ENCODE measurements around the gene POC1A. TPM values are rescaled to one million over a fixed set of nuclear protein-coding genes. Genes with fewer than 3 reads are reported as not detected.

The POC1A gene
- total and polyA plus RNA-seq, 10 of the 15 experiments (the other 5 are each of a cell fraction or from before 2014, with no cell fraction given): 8.5 to 49.8 (median 23.5) TPM

GRCh38 chr3:52067526-52067925 lies 86.7 kb downstream of the POC1A start:
- Histone ChIP-seq H3K79me2 (ENCODE audit: control insufficient read depth, insufficient read depth, low read length) (no peaks in the 10 kb centered on the region), H3K9me3 (replicated peaks; ENCODE audit: control insufficient read depth, insufficient read depth, low read length) (no peaks in the 10 kb centered on the region), H4K20me1 (ENCODE audit: control insufficient read depth, insufficient read depth) (no peaks in the 10 kb centered on the region), H3K36me3 (ENCODE audit: control insufficient read depth in 2 of 2, insufficient read depth in 2 of 2, low read length in 1 of 2) (no peaks in the 10 kb centered on the region; a peak in 1 of 4 replicates), H3K9ac (ENCODE audit: control insufficient read depth, insufficient read depth, low read length) (no peak overlapping the region), H3K4me3 (no peak overlapping the region), H2AFZ (ENCODE audit: control insufficient read depth, low read depth, low read length) (no peak overlapping the region), H3K4me1 (ENCODE audit: control insufficient read depth, insufficient read depth, low read length) (peaks cover 6% of the 10 kb centered on the region), H3K27ac (ENCODE audit: control insufficient read depth, insufficient read depth) (no peak overlapping the region), H3K27me3 (replicated peaks in 1 of 2; ENCODE audit: control insufficient read depth in 2 of 2, insufficient read depth in 2 of 2, low read length in 1 of 2) (no peaks in the 10 kb centered on the region), H3K4me2 (ENCODE audit: control insufficient read depth, insufficient read depth) (no peak overlapping the region)
- ChIA-PET CTCF (no interaction called here), SMC1A (ENCODE audit: uncharacterized antibody, unreplicated experiment) (no interaction called here), POLR2A (no interaction called here), RAD21 (ENCODE audit: unreplicated experiment) (no interaction called here)
- TF ChIP-seq CTCF (IDR thresholded peaks at IDR 0.05 in 2 of 3, conservative IDR thresholded peaks at IDR 0.05 in 1 of 3; ENCODE audit: control insufficient read depth in 2 of 3, extremely low read depth in 1 of 3, insufficient read depth in 1 of 3, low read depth in 3 of 3, low read length in 3 of 3) (no peak), NR2C1 (IDR thresholded peaks at IDR 0.05) (no peak), CREB1 (IDR thresholded peaks at IDR 0.05; ENCODE audit: low read depth) (no peak), PKNOX1 (IDR thresholded peaks at IDR 0.05) (no peak), SIX5 (IDR thresholded peaks at IDR 0.05; ENCODE audit: low read depth, low read length, severe bottlenecking) (no peak), TARDBP (IDR thresholded peaks at IDR 0.05; ENCODE audit: borderline replicate concordance) (no peak), RELA (IDR thresholded peaks at IDR 0.05; ENCODE audit: borderline replicate concordance, partially characterized antibody) (no peak), FOS (IDR thresholded peaks at IDR 0.05; ENCODE audit: borderline replicate concordance, extremely low read depth, insufficient read length) (no peak), SMAD1 (IDR thresholded peaks at IDR 0.05; ENCODE audit: low read depth, partially characterized antibody) (no peak), HCFC1 (IDR thresholded peaks at IDR 0.05; ENCODE audit: low read length) (no peak)
- TF ChIP-seq, protein P1, sequence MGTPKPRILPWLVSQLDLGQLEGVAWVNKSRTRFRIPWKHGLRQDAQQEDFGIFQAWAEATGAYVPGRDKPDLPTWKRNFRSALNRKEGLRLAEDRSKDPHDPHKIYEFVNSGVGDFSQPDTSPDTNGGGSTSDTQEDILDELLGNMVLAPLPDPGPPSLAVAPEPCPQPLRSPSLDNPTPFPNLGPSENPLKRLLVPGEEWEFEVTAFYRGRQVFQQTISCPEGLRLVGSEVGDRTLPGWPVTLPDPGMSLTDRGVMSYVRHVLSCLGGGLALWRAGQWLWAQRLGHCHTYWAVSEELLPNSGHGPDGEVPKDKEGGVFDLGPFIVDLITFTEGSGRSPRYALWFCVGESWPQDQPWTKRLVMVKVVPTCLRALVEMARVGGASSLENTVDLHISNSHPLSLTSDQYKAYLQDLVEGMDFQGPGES (IDR thresholded peaks at IDR 0.05): no peak
- ATAC-seq (no peak), FAIRE-seq (no peak), DNase-seq (ENCODE audit: low read depth, low spot score) (no peak)
- BruUV-seq (replicated peaks): no TSS peak
- WGBS (ENCODE audit: insufficient coverage, insufficient replicate concordance, low lambda C conversion rate, missing lambda C conversion rate): 75% methylated on average over 4 of the region's 4 CpGs
- in situ Hi-C loops (cut with MboI) (no loop called here), intact Hi-C loops (cut with micrococcal nuclease; ENCODE audit: unreplicated experiment) (no loop called here)

Data from GM12878 (cell line).